Astrocyte (in vitro differentiated cells and primary cell): Measurements from ENCODE around the gene ARL17B. TPM values are rescaled to one million over a fixed set of nuclear protein-coding genes. Genes with fewer than 3 reads are reported as not detected.
"Not testable (repeated sequence)": the region's sequence is repeated elsewhere in the genome, so short reads cannot be mapped to it uniquely, and the experiment has no call there.

Experiments
- DNase-seq: peaks from one replicate; pipeline ENCODE4 v3.0.0-alpha.2; 2010; ENCODE audit warnings: low read depth
- FAIRE-seq: peaks from 2 replicates; lab custom pipeline; 2011; peaks lifted over from hg19 to GRCh38; lab: Jason Lieb, UNC
- H2AFZ ChIP-seq: 2 replicates; pipeline ENCODE4 v1.6.0; 2012; ENCODE audit warnings: low read depth, low read length, inconsistent platforms
- H3K27ac ChIP-seq: 2 replicates; pipeline ENCODE4 v1.5.1; 2011; ENCODE audit warnings: low read depth, low read length, inconsistent platforms
- H3K27me3 ChIP-seq: 2 replicates; pipeline ENCODE4 v1.6.0; 2011; ENCODE audit warnings: low read length, inconsistent platforms; ENCODE audit not compliant: insufficient read depth
- H3K36me3 ChIP-seq: 2 replicates; pipeline ENCODE4 v1.5.1; 2011; ENCODE audit warnings: low read length, inconsistent platforms; ENCODE audit not compliant: insufficient read depth
- H3K4me1 ChIP-seq: 2 replicates; pipeline ENCODE4 v1.5.1; 2011; ENCODE audit warnings: low read length, inconsistent platforms; ENCODE audit not compliant: insufficient read depth
- H3K4me2 ChIP-seq: 2 replicates; pipeline ENCODE4 v1.6.0; 2012; ENCODE audit warnings: low read length, inconsistent platforms
- H3K4me3 ChIP-seq: 2 replicates; pipeline ENCODE4 v1.5.1; 2011; ENCODE audit warnings: low read depth, mild to moderate bottlenecking, low read length, inconsistent platforms; ENCODE audit not compliant: insufficient read depth
- H3K79me2 ChIP-seq: 2 replicates; pipeline ENCODE4 v1.6.0; 2012; ENCODE audit warnings: mild to moderate bottlenecking, low read length, inconsistent platforms; ENCODE audit not compliant: insufficient read depth
- H3K9ac ChIP-seq: 2 replicates; pipeline ENCODE4 v1.6.0; 2012; ENCODE audit warnings: mild to moderate bottlenecking, low read length, inconsistent platforms
- H3K9me3 ChIP-seq: 2 replicates; pipeline ENCODE4 v1.5.1; 2012; ENCODE audit warnings: low read depth, mild to moderate bottlenecking, low read length, inconsistent platforms; ENCODE audit not compliant: insufficient read depth
- H4K20me1 ChIP-seq: 2 replicates; pipeline ENCODE4 v1.6.0; 2012; ENCODE audit warnings: low read length, inconsistent platforms; ENCODE audit not compliant: insufficient read depth
- H3K27ac Mint-ChIP-seq: one replicate; pipeline ENCODE4 v1.8.0; 2021; ENCODE audit warnings: mild to moderate bottlenecking, mixed read lengths; ENCODE audit not compliant: unreplicated experiment
- H3K27me3 Mint-ChIP-seq: one replicate; pipeline ENCODE4 v1.8.0; 2021; ENCODE audit warnings: low read depth, mixed read lengths; ENCODE audit not compliant: unreplicated experiment
- H3K36me3 Mint-ChIP-seq: one replicate; pipeline ENCODE4 v1.8.0; 2021; ENCODE audit warnings: low read depth, mixed read lengths; ENCODE audit not compliant: unreplicated experiment
- H3K4me1 Mint-ChIP-seq: one replicate; pipeline ENCODE4 v1.8.0; 2021; ENCODE audit warnings: low read depth, mixed read lengths; ENCODE audit not compliant: unreplicated experiment
- H3K4me3 Mint-ChIP-seq: one replicate; pipeline ENCODE4 v1.8.0; 2021; ENCODE audit warnings: mild to moderate bottlenecking, moderate library complexity, mixed read lengths; ENCODE audit not compliant: unreplicated experiment
- H3K9me3 Mint-ChIP-seq: one replicate; pipeline ENCODE4 v1.8.0; 2021; ENCODE audit warnings: mild to moderate bottlenecking, mixed read lengths; ENCODE audit not compliant: unreplicated experiment
- total RNA-seq: library from RNA; stranded (reverse); gene quantifications from 2 replicates; pipeline ENCODE4 v1.2.1, GENCODE V29; 2021

The ARL17B gene
- total RNA-seq, 1 donor from 2014 or later = 12.2 TPM

GRCh38 chr17:46367520-46367919, 6.0 kb upstream of the ARL17B start:
- DNase-seq, H3K27me3 Mint-ChIP-seq, H3K9me3 Mint-ChIP-seq, H3K9me3 ChIP-seq, H3K4me3 ChIP-seq, H3K36me3 ChIP-seq, H3K79me2 ChIP-seq, H3K4me1 Mint-ChIP-seq, H3K27ac Mint-ChIP-seq, H3K4me3 Mint-ChIP-seq, H3K36me3 Mint-ChIP-seq, FAIRE-seq, H3K27ac ChIP-seq, H4K20me1 ChIP-seq, H3K4me2 ChIP-seq, H3K9ac ChIP-seq, H2AFZ ChIP-seq, H3K4me1 ChIP-seq, H3K27me3 ChIP-seq: not testable (repeated sequence)

GRCh38 chr17:46361145-46361735, 326 bp downstream of the ARL17B start:
- not testable (repeated sequence) for H3K4me1 ChIP-seq, H4K20me1 ChIP-seq, H2AFZ ChIP-seq, H3K4me1 Mint-ChIP-seq, H3K27ac ChIP-seq, DNase-seq, H3K9ac ChIP-seq, H3K27me3 ChIP-seq, H3K4me3 ChIP-seq, H3K27me3 Mint-ChIP-seq, H3K4me2 ChIP-seq, H3K9me3 Mint-ChIP-seq, FAIRE-seq, H3K36me3 Mint-ChIP-seq, H3K27ac Mint-ChIP-seq, H3K9me3 ChIP-seq, H3K36me3 ChIP-seq, H3K79me2 ChIP-seq, H3K4me3 Mint-ChIP-seq

- not testable (repeated sequence) for H3K36me3 Mint-ChIP-seq, H3K9ac ChIP-seq, H3K4me1 ChIP-seq, H3K4me2 ChIP-seq, H2AFZ ChIP-seq, H3K4me3 Mint-ChIP-seq, DNase-seq, H4K20me1 ChIP-seq, H3K27me3 ChIP-seq, H3K4me3 ChIP-seq, H3K79me2 ChIP-seq, H3K4me1 Mint-ChIP-seq, H3K9me3 Mint-ChIP-seq, FAIRE-seq, H3K9me3 ChIP-seq, H3K27ac ChIP-seq, H3K27me3 Mint-ChIP-seq, H3K27ac Mint-ChIP-seq, H3K36me3 ChIP-seq
Observed at GRCh38 chr17:46353856-46354255, 7.7 kb downstream of the ARL17B start.

GRCh38 chr17:46349060-46349459, 12.5 kb downstream of the ARL17B start:
- not testable (repeated sequence) for H3K9me3 ChIP-seq, H3K27ac Mint-ChIP-seq, H3K79me2 ChIP-seq, H3K4me3 ChIP-seq, H3K4me3 Mint-ChIP-seq, H3K36me3 ChIP-seq, H3K4me2 ChIP-seq, FAIRE-seq, H3K4me1 ChIP-seq, H3K9ac ChIP-seq, H3K27me3 ChIP-seq, H3K27me3 Mint-ChIP-seq, H2AFZ ChIP-seq, H3K27ac ChIP-seq, H4K20me1 ChIP-seq, H3K4me1 Mint-ChIP-seq, H3K36me3 Mint-ChIP-seq, DNase-seq, H3K9me3 Mint-ChIP-seq

GRCh38 chr17:46348345-46348744, 13.2 kb downstream of the ARL17B start:
- not testable (repeated sequence) for H3K9me3 ChIP-seq, H3K4me2 ChIP-seq, H3K4me1 ChIP-seq, H3K36me3 ChIP-seq, H3K27me3 ChIP-seq, H3K4me3 Mint-ChIP-seq, H3K79me2 ChIP-seq, H3K4me1 Mint-ChIP-seq, H3K27ac ChIP-seq, DNase-seq, H2AFZ ChIP-seq, H3K9ac ChIP-seq, FAIRE-seq, H3K4me3 ChIP-seq, H3K36me3 Mint-ChIP-seq, H3K27me3 Mint-ChIP-seq, H3K9me3 Mint-ChIP-seq, H3K27ac Mint-ChIP-seq, H4K20me1 ChIP-seq

GRCh38 chr17:46342131-46342530, 19.4 kb downstream of the ARL17B start:
- H3K4me2 ChIP-seq, H3K27me3 Mint-ChIP-seq, H4K20me1 ChIP-seq, H3K4me3 Mint-ChIP-seq, H3K9ac ChIP-seq, H3K79me2 ChIP-seq, H3K4me3 ChIP-seq, H2AFZ ChIP-seq, H3K9me3 ChIP-seq, H3K36me3 Mint-ChIP-seq, H3K36me3 ChIP-seq, H3K4me1 Mint-ChIP-seq, H3K9me3 Mint-ChIP-seq, DNase-seq, H3K4me1 ChIP-seq, H3K27ac ChIP-seq, H3K27me3 ChIP-seq, H3K27ac Mint-ChIP-seq, FAIRE-seq: not testable (repeated sequence)
